NK-92 (cell line): ENCODE measurements around the gene TMEM201.
"Not testable (repeated sequence)": the region's sequence is repeated elsewhere in the genome, so short reads cannot be mapped to it uniquely, and the experiment has no call there.

Experiments used
- DNase-seq: peaks from one replicate; lab custom pipeline; 2025; ENCODE audit not compliant: unreplicated experiment; lab: John Stamatoyannopoulos, UW

TMEM201 gene

DNA sequence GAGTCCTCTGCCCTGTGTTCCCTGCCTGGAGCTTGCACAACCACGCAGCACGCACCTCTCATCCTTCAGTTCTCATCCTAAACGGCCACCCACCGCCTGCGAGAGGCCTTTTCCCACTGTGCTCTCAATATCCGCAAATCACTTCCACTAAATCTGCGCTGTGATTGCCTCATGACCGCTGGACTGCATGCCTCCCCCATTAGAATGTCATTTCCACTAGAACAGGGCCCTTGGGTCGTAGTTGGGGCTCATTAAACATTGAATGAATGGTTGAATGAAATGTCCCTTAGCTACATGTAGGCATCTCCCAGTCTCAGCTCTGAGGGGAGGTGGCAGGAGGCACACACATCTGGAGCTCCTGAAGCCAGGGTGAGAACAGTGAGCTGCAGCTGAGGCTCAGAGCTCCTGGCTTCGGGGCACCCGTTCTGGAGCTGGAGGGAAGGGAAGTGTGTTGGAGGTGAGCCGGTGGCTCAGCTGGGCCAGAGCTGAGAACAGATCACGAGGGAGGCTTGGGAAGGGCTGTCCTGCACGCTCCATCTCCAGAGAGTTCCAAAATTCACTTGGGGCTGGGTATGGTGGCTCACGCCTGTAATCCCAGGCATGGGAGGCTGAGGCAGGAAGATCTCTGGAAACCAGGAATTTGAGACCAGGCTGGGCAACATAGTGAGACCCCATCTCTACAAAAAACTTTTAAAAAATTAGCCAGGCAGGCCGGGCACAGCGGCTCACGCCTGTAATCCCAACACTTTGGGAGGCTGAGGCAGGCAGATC, 30.4 kb downstream of the TMEM201 start:
- no peak for DNase-seq

DNA sequence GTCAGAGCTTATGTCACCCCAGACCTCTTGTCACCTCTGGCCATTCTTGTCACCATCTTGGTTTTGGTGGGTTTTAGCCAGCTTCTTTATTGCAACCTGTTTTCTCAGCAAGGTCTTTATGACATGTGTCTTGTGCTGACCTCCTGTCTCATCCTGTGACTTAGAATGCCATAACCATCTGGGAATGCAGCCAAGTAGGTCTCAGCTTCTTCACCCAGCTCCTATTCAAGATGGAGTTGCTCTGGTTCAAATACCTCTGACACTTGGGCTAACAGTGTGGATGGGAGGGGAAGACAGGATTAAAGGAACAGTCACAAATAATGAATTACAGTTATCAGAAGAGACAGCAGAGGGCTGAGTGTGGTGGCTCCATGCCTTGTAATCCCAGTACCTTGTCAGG, 32.3 kb downstream of the TMEM201 start:
- DNase-seq, result no peak

DNA sequence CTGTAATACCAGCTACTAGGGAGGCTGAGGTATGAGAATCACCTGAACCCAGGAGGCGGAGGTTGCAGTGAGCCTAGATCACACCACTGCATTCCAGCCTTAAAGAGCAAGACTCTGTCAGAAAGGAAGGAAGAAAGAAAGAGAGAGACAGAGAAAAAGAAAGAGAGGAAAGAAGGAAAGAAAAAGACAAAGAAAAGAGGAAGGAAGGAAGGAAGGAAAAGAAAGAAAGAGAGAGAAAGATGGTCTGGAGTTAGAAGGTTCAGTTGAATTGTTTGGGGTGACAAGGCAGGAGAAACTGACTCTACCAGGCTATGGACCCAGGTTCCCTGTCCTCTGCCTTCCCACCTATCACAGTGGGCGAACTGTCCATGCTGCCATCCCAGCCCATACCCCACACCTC, 35.4 kb downstream of the TMEM201 start:
- DNase-seq, result no peak

DNA sequence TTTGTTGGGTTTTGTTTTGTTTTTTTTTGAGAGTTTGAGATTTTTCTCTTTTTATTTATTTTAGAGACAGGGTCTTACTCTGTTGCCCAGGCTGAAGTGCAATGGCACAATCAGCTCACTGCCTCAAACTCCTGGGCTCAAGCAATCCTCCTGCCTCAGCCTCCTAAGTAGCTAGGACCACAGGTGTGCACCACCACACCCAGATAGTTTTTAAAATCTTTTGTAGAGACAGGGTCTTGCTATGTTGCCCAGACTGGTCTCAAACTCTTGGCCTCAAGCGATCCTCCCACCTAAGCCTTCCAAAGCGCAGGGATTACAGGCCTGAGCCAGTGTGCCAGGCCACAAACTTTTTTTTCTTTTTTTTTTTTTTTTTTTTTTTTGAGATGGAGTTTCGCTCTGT, 36.3 kb downstream of the TMEM201 start:
- not testable (repeated sequence) for DNase-seq

DNA sequence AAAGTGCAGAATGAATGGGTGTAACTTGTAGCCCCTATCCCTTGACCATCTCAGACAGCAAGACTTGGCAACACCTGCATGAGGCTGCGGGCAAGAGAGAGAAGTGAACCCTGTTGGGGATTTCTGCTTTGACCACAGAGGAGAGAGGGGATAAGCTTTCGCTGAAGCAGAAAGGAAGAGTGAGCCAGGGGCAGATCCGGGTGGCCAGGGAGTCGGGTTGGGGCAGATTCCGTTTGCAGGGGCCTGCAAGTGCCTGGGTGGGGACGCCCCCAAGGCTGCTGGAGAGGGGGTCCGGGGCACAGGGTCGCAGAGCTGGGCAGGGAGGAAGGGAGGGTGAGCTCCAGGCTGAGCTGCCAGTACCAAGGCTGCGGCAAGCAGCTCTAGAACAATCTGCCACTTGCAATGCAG, 37.5 kb downstream of the TMEM201 start:
- no peak for DNase-seq

DNA sequence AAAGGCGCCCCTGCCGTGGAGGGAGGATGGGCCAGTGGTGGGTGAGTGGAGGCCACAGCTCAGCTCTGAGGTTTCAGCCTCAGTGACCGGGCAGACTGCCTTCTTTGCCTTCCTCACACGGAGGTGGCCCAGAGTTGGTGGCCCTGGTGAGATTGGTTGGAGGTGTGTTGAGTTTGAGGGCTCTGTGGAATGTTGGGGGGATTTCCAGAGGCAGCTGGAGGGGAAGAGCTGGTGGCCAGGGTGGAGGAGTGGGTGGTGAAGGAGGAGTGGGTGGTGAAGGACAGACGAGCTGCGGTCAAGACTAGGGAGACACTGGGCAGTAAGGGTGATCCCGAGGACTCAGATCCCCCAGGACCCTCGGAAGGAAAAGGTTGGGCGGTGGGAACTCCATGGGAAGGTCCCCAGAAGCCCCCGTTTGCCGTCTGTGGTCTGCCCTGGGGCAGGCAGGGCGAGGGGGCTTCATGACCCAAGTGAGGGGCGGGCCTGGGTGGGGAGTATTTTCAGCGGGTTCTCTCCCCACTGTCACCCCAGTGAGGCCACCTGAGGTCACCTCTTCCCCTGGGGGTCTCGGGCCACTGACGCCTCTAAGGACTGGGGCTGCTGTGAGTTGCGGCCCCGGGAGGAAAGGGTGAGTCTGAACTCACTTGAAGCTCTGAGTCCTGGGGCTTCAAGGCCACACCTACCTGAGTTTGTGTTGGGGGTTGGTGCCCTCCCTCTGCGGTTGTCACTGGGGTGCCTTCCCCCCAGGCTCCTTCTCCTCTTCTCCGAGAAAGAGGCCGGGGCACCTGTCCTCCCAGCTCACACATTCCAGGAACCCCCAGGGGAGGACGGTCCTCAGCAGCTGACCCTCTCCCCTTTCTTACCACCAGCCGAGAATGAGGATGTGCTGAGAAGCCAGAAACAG, 40.1 kb downstream of the TMEM201 start:
- no peak for DNase-seq

DNA sequence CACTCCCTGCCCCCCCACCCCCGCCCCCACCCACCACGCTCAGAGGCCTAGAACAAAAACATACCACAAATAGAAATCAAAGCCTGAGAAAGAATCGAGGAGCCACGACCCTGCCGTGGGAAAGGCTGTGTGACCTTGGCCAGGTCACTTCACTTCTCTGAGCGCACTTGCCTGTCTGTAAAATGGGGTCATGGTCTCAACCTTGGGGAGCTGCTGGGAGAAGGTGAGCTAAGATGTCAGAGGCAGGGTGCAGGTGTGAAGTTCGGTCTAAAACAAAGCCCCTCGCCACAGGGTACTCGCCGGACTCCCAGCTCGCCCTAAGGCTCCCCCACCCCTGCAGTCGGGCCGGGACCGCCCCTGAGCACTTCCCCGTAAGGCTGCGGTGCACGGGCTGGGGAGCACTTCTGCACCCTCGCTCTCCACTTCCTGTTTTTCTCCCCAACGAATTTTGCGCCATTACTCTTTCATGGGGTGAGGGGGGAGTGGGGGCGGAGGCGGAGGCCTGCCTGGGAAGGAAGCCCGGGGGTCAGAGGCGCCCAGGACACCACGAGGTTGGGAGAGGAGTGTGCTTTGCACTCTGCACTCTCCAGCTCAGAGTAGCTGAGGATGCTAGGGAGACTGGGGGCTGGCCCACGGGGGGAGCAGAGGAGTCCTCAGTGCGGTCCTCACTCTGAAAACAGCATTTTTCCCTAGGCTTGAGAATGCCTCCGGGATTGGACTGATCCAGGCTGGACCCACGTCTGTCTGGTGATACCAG, 40.9 kb downstream of the TMEM201 start:
- DNase-seq, result peak; percentile 28

DNA sequence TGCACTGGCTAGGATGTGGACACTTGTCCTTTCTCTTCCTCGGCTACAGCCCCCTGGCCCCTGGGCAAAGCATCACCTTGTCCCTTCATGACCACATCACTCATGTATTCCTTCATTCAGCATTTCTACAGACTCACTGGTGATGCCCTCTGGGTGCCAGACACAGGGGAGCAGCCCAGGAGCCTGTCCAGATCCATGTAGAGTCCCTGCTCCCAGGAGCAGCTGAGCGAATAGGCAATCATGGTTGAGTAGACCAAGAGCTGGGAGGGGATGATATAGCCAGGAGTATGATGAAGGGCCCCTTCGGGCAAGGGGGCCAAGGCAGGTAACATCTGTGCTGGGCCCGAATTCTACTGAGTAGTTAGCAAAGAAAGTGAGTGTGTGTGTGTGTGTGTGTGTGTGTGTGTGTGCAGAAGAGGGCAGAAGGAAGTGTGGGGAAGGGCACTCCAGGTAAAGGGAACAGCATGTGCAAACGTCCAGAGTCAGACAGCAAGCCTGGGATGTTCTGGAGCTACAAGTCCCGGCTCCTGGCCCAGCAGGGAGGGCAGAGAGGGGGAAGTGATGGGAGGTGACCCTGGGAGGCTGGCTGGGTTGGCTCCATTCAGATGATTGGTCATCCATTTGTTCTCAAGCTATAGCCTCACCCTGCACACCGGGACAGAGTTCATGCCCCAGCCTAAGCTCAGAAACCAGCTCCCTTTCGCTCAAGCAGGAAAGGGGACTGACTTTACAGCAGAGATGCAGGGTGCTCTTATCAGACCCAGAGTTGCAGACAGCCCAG, 41.8 kb downstream of the TMEM201 start:
- no peak for DNase-seq

DNA sequence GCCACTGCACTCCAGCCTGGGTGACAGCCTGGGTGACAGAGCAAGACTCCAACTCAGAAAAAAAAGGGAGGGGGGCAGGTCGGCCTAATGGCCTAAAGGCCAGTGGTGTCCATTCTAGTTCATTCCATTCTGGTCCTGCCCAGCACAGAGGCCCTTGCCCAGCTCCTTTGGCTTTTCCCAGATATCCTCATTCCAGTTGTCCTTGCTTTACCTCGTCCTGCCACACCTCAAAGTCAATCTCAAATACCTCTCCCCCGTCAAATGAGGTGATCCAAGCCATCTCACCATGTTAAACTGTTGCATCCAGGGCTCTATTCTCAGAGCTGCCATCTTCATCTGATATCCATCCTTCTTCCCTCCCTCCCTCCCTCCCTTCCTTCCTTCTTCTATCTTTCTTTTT, 42.9 kb downstream of the TMEM201 start:
- DNase-seq, result no peak

DNA sequence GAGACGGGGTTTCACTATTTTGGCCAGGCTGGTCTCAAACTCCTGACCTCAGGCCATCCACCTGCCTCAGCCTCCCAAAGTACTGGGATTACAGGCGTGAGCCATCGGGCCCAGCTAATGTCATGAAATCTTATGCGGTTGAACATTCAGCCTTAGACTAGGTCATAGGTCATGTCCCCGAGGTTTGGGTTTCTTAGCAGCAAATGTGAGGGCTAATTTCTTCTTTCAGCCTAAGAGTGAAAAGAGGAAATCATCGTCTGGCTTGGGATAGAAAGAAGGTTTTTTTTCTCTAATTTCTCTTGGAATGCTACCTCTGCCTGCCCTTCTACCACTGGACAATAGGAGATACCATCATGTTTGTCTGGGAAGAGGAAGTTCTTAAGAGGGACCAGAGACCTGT, 44.8 kb downstream of the TMEM201 start:
- no peak for DNase-seq

DNA sequence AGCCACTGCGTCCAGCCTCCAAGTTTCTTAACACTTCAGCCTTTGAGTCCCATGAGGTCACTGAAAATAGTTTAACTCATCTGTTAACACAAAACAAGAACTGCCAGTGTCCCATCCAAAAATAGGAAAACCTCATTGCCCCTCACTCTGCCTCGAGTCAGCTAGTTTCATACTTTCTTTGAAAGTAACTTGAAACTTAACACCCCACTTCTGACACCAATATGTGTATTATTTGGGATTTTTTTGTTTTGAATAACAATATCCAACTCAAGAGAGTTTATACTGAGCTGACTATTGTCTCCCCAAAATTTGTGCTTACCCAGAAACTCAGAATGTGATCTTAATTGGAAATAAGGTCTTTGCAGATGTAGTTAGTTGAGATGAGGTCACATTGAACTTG, 45.9 kb downstream of the TMEM201 start:
- no peak for DNase-seq

DNA sequence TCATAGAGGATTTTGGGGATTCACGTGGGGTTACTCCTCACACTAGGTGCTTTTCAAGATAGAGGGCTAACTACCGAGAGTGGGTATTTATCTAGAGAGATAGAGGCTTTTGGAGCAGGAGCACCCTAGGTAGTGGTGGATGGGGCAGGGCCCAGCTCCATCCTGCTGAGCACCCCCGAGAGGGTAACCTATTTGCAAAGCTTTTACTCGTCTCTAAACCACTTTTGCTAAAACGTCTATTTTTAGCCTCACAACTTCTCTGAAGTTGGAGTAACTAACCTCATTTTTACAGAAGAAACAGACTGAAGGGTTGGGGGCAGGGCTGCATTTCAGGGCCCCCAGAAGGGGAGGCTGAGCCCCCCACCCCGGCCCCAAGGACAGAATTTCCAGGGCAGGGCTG, 50.5 kb downstream of the TMEM201 start:
- no peak for DNase-seq

DNA sequence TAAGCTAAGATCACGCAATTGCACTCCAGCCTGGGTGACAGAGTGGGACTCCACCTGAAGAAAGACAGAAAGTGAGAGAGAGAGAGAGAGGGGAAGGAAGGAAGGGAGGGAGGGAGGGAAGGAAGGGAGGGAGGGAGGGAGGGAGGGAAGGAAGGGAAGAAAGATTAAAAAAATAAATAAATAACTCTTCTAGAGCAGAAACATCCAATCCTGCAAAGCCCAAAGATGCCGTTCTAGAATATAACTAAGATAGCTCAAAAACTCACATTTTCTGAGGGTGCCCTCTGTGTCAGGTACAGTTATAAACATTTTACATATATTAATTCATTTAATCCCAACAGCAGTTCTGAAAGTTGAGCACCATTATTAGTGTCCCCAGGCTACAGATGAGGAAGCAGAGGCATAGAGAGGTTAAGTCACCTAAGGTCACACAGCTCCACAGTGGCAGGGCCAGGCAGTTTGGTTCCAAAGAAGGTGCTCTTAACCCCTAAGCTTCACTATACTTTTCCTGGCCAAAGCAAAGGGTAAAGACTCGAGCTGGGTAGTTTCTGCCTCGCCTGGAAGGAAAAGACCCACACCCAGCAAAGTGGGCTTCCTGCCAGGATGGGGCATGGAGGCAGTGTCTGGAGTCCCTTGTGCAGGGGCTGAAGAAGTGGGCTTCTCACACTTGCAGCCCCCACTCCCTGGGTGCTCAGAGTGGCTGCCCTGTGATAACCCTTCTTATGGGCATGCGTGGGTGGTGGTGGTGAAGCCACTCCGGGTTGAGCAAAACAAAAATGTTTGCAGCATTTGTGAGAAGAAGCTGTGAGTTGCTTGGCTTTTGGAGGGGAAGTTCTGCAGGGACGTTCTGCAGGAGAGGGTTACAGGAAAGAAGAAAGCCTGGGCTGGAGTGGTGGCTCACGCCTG, 54.9 kb downstream of the TMEM201 start:
- no peak for DNase-seq

DNA sequence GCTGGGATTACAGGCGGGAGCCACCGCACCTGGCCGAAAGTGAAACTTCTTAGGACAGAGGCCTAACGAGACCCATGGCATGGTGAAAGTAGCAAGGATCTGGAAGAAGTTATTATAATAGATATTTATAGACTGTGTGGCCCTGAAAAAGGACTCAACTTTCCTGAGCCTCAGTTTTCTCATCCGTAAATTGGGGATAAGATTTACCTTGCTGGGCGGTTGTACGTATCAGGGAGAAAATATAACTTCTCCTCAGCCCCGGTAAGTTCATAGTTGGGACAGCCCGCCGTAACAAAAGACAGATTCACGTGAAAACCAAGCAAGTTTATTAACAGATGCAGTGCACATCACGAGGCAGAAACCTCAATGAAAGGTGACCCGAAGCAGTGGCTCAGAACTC, 57.3 kb downstream of the TMEM201 start:
- DNase-seq, result no peak

DNA sequence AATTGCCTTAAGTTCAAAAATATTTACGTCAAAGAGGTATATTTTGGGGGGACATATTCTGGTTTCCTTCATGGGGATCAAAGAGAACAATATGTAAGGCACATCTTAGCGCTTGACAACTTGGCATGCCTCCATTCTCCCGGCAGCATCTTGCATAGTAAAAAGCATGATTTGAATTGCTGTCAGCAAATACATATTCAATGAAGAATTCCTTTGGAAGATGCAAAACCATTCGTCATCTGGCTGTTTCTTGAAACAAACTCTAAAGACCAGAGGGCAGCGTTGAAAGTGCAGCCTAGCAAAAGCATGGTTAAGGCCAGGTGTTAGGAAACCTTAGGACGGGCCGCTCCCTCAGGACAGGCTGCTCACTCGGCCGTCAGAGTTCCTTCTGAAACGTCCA, 59.5 kb downstream of the TMEM201 start:
- no peak for DNase-seq

DNA sequence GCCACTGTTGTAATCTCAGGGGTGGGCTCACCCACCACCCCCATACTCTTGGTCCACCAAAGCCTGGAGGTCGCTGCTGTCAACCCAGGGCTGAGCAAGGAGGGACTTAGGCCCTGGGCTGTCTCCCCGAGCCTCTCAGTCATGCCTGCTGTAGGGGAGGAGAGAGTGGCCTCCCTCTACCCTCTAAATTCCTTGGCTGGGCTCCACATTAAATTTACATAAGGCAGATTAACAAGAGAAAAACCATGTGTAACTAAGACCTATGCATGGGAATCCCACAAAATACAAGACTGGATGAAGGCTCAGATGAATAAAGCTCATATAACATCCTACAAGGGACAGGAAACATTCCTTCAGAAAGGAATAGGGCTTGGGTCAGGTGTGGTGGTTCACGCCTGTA, 61.1 kb downstream of the TMEM201 start:
- no peak for DNase-seq

DNA sequence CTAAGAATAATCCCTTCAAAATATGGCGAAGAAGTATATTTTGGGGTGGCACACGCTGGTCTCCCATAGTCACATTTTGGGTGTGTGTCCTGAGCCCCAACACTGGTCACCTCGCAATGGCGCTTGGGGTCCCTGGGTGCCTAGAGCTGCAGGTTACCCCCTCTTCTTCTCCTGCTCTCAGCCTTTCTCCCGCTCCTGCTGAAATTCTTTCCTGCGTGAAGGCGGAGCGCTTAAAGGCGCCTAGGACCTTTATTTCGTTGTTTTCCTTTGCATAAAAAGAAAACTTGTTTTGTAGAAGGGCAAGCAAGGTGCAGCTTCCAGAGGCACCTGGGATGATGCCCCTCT, 62.5 kb downstream of the TMEM201 start:
- DNase-seq, result no peak

DNA sequence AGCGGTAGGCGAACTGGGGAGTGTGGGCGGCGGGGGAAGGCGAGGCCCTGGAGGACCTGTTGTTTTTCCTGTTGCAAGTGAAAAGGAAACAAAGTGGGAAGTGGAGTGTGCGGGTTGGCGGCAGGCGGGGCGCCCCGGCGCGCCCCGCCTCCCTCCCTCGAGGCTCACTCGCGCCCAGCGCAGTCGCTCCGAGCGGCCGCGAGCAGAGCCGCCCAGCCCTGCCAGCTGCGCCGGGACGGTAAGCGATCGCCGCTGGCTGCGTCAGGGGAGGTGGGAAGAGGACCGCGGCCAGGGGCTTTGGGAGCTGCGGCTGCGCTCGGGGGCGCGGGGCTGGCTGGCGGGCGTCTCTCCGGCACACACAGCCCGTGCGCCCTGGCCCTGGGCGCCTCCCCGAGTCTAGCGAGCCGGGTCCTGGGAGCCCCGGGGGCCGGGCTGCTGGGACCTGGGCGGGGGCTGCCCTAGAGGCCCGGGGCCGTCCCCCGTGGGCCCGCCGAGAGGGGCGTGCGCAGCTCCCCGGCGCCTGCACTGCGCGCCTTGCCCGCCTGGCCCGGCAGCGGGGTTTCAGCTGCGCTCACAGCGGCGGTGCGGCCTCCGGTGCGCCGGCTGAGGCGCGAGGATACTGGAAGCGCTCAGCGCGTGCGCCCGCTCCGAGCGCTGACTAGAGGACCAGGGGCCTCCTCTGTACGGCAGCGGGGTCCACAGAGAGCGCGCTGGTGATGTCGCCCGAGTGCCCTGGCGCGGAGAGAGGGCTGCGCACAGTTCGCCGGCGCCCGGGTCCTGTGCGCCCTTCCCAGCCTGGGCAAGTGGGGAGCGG, 63.1 kb downstream of the TMEM201 start, which contains the start of gene PIK3CD:
Gene PIK3CD, plus strand, starts transcription at position 167 of the 814 bp plus-strand sequence. CDS start 58,725 bp downstream, outside the sequence.
- no peak for DNase-seq
